ENCODE measurements around the gene MFSD6.

DNA sequence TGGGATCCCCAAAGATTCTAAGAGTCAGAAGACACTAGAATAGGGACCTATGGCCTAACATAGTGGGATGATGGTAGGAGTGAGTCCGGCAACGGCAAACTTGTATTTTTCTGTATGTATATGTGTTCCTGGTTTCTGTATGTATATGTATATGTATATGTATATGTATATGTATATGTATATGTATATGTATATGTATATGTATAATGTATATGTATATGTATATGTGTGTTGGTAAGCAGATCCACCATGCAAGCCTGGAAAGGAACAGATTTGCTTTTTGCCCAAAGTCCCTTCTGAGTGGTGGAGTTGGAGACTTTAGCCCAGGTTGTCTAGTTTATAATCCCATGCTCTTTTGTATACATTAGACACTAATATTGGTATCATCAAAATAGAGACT is 46.6 kb downstream of the MFSD6 start:
- TF ChIP-seq, protein P1, sequence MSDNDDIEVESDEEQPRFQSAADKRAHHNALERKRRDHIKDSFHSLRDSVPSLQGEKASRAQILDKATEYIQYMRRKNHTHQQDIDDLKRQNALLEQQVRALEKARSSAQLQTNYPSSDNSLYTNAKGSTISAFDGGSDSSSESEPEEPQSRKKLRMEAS (CRISPR knock-in tag; IDR thresholded peaks at IDR 0.05) = no peak
- TF ChIP-seq ETV6 (CRISPR knock-in tag; IDR thresholded peaks at IDR 0.05) (no peak), ZBTB21 (CRISPR knock-in tag; IDR thresholded peaks at IDR 0.05; ENCODE audit: borderline replicate concordance) (no peak), EMX1 (CRISPR knock-in tag; IDR thresholded peaks at IDR 0.05) (no peak), MXD4 (CRISPR knock-in tag; IDR thresholded peaks at IDR 0.05; ENCODE audit: borderline replicate concordance) (no peak), TCF7 (CRISPR knock-in tag; IDR thresholded peaks at IDR 0.05; ENCODE audit: low read depth) (no peak), ZNF671 (CRISPR knock-in tag; IDR thresholded peaks at IDR 0.05) (no peak), GABPB1 (CRISPR knock-in tag; IDR thresholded peaks at IDR 0.05) (no peak), FOXJ3 (CRISPR knock-in tag; IDR thresholded peaks at IDR 0.05; ENCODE audit: borderline replicate concordance) (no peak), NR1H2 (CRISPR knock-in tag; IDR thresholded peaks at IDR 0.05) (no peak), FOXP1 (CRISPR knock-in tag; IDR thresholded peaks at IDR 0.05; ENCODE audit: borderline replicate concordance) (no peak)
- TF ChIP-seq, protein P2, sequence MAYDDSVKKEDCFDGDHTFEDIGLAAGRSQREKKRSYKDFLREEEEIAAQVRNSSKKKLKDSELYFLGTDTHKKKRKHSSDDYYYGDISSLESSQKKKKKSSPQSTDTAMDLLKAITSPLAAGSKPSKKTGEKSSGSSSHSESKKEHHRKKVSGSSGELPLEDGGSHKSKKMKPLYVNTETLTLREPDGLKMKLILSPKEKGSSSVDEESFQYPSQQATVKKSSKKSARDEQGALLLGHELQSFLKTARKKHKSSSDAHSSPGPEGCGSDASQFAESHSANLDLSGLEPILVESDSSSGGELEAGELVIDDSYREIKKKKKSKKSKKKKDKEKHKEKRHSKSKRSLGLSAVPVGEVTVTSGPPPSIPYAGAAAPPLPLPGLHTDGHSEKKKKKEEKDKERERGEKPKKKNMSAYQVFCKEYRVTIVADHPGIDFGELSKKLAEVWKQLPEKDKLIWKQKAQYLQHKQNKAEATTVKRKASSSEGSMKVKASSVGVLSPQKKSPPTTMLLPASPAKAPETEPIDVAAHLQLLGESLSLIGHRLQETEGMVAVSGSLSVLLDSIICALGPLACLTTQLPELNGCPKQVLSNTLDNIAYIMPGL (CRISPR knock-in tag; IDR thresholded peaks at IDR 0.05) = no peak
- TF ChIP-seq, protein P3, sequence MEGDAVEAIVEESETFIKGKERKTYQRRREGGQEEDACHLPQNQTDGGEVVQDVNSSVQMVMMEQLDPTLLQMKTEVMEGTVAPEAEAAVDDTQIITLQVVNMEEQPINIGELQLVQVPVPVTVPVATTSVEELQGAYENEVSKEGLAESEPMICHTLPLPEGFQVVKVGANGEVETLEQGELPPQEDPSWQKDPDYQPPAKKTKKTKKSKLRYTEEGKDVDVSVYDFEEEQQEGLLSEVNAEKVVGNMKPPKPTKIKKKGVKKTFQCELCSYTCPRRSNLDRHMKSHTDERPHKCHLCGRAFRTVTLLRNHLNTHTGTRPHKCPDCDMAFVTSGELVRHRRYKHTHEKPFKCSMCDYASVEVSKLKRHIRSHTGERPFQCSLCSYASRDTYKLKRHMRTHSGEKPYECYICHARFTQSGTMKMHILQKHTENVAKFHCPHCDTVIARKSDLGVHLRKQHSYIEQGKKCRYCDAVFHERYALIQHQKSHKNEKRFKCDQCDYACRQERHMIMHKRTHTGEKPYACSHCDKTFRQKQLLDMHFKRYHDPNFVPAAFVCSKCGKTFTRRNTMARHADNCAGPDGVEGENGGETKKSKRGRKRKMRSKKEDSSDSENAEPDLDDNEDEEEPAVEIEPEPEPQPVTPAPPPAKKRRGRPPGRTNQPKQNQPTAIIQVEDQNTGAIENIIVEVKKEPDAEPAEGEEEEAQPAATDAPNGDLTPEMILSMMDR (IDR thresholded peaks at IDR 0.05) = no peak
- TF ChIP-seq, protein P4, sequence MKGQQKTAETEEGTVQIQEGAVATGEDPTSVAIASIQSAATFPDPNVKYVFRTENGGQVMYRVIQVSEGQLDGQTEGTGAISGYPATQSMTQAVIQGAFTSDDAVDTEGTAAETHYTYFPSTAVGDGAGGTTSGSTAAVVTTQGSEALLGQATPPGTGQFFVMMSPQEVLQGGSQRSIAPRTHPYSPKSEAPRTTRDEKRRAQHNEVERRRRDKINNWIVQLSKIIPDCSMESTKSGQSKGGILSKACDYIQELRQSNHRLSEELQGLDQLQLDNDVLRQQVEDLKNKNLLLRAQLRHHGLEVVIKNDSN (CRISPR knock-in tag; IDR thresholded peaks at IDR 0.05) = no peak
